Stomach (tissue), 4 donors: Measurements from ENCODE around the gene USP7.

Experiments
- CTCF ChIP-seq, 7 experiments: fragments of 450-650 bp in 4 of 7; fragments of 200-600 bp in 3 of 7; sonication (generic) in 3 of 7; IDR thresholded peaks; one replicate each; pipeline ENCODE4 v1.5.1; 2016 to 2019; ENCODE audit warnings: antibody characterized with exemption in 7 of 7, control low read depth in 2 of 7, mild to moderate bottlenecking in 1 of 7
- POLR2A ChIP-seq, 4 donors: fragments of 450-650 bp; IDR thresholded peaks; one replicate each; pipeline ENCODE4 v1.6.1; 2016; ENCODE audit warnings: antibody characterized with exemption in 4 of 4, control low read depth in 2 of 4, mild to moderate bottlenecking in 1 of 4, moderate library complexity in 1 of 4
- POLR2AphosphoS5 ChIP-seq, 3 donors: sonication (generic); formaldehyde crosslinking; IDR thresholded peaks; one replicate each; pipeline ENCODE4 v1.6.1; 2016; ENCODE audit warnings: antibody characterized with exemption in 3 of 3

DNA sequence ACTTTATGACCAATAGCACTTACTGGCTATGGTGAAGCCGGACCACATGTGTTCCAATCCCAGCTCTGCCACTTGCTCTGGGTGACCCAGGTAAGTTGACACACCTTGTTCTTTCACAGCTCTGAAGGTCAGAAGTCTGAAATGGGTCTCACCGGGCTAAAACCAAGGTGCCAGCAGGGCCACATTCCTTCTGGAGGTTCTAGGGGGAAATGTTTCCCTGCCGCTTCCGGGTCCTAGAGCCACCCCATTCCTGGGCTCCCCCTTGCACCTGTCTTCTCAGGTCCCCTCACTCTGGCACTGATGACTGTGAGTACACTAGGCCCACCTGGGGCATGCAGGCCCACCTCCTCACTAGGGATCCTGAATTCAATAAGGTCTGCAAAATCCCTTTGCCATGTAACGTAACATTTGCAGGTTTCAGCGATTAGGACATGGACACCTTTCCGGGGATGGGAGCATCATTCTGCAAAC, 11.4 kb downstream of the USP7 start:
- TF ChIP-seq CTCF (IDR thresholded peaks at IDR 0.05): no peak
- no peak for TF ChIP-seq POLR2AphosphoS5 (IDR thresholded peaks at IDR 0.05)
- no peak for TF ChIP-seq POLR2A (IDR thresholded peaks at IDR 0.05)
